ENCODE results near the gene LRMDA.

DNA sequence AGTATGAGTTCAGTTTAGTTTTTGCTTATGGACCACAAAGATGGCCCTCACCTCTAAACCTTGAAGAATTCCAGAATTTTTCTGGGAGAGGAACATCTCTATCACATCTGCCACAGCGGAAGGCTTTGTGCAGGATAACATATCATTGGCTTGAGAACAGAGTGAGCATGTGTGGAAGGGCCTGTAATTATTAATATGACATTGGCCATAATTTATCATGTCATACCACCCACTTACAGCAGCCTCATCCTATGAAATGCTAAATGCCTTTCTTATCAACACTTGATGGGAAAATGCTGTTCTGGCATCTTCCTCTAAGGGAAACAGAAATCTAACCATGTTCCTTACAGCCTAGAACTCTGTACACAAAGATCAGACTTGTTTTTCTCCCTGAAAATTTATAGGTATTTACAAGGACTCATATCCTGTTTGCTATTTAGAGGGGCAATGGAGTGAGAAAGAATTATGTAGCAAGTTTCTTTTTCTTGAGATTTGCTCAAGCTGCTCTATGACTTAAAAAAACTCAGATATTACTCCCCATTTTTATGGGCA lies 817.3 kb downstream of the LRMDA start:
- TF ChIP-seq, protein P1, sequence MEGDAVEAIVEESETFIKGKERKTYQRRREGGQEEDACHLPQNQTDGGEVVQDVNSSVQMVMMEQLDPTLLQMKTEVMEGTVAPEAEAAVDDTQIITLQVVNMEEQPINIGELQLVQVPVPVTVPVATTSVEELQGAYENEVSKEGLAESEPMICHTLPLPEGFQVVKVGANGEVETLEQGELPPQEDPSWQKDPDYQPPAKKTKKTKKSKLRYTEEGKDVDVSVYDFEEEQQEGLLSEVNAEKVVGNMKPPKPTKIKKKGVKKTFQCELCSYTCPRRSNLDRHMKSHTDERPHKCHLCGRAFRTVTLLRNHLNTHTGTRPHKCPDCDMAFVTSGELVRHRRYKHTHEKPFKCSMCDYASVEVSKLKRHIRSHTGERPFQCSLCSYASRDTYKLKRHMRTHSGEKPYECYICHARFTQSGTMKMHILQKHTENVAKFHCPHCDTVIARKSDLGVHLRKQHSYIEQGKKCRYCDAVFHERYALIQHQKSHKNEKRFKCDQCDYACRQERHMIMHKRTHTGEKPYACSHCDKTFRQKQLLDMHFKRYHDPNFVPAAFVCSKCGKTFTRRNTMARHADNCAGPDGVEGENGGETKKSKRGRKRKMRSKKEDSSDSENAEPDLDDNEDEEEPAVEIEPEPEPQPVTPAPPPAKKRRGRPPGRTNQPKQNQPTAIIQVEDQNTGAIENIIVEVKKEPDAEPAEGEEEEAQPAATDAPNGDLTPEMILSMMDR (IDR thresholded peaks at IDR 0.05 in 2 of 3, conservative IDR thresholded peaks at IDR 0.05 in 1 of 3; ENCODE audit: borderline replicate concordance in 1 of 3, insufficient read depth in 1 of 3, low read depth in 2 of 3, low read length in 2 of 3): no peak
- TF ChIP-seq EZH2 (IDR thresholded peaks at IDR 0.05) (no peak), POLR2A (IDR thresholded peaks at IDR 0.05; ENCODE audit: borderline replicate concordance, extremely low read depth, insufficient read depth, insufficient read length) (no peak), POLR2AphosphoS5 (IDR thresholded peaks at IDR 0.05; ENCODE audit: low read depth, low read length) (no peak), EZH2phosphoT487 (IDR thresholded peaks at IDR 0.05; ENCODE audit: borderline replicate concordance) (no peak), ZNF274 (IDR thresholded peaks at IDR 0.05; ENCODE audit: low read depth, low read length) (no peak), YY1 (IDR thresholded peaks at IDR 0.05; ENCODE audit: extremely low read depth, insufficient replicate concordance, low read depth, low read length) (no peak), CEBPB (IDR thresholded peaks at IDR 0.05; ENCODE audit: low read depth) (no peak)
- TF ChIP-seq, protein P2, sequence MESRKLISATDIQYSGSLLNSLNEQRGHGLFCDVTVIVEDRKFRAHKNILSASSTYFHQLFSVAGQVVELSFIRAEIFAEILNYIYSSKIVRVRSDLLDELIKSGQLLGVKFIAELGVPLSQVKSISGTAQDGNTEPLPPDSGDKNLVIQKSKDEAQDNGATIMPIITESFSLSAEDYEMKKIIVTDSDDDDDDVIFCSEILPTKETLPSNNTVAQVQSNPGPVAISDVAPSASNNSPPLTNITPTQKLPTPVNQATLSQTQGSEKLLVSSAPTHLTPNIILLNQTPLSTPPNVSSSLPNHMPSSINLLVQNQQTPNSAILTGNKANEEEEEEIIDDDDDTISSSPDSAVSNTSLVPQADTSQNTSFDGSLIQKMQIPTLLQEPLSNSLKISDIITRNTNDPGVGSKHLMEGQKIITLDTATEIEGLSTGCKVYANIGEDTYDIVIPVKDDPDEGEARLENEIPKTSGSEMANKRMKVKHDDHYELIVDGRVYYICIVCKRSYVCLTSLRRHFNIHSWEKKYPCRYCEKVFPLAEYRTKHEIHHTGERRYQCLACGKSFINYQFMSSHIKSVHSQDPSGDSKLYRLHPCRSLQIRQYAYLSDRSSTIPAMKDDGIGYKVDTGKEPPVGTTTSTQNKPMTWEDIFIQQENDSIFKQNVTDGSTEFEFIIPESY (IDR thresholded peaks at IDR 0.05; ENCODE audit: extremely low read depth, insufficient replicate concordance, low read length): no peak
- TF ChIP-seq, protein P3, sequence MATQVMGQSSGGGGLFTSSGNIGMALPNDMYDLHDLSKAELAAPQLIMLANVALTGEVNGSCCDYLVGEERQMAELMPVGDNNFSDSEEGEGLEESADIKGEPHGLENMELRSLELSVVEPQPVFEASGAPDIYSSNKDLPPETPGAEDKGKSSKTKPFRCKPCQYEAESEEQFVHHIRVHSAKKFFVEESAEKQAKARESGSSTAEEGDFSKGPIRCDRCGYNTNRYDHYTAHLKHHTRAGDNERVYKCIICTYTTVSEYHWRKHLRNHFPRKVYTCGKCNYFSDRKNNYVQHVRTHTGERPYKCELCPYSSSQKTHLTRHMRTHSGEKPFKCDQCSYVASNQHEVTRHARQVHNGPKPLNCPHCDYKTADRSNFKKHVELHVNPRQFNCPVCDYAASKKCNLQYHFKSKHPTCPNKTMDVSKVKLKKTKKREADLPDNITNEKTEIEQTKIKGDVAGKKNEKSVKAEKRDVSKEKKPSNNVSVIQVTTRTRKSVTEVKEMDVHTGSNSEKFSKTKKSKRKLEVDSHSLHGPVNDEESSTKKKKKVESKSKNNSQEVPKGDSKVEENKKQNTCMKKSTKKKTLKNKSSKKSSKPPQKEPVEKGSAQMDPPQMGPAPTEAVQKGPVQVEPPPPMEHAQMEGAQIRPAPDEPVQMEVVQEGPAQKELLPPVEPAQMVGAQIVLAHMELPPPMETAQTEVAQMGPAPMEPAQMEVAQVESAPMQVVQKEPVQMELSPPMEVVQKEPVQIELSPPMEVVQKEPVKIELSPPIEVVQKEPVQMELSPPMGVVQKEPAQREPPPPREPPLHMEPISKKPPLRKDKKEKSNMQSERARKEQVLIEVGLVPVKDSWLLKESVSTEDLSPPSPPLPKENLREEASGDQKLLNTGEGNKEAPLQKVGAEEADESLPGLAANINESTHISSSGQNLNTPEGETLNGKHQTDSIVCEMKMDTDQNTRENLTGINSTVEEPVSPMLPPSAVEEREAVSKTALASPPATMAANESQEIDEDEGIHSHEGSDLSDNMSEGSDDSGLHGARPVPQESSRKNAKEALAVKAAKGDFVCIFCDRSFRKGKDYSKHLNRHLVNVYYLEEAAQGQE (IDR thresholded peaks at IDR 0.05; ENCODE audit: low read depth): no peak
- TF ChIP-seq, protein P4, sequence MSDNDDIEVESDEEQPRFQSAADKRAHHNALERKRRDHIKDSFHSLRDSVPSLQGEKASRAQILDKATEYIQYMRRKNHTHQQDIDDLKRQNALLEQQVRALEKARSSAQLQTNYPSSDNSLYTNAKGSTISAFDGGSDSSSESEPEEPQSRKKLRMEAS (IDR thresholded peaks at IDR 0.05): no peak

All from HCT116 (cell line).